Stimulated activated CD4-positive, alpha-beta T cell treated with anti-CD3 and anti-CD28 coated beads, Interleukin-4, amount 100 ng/mL, for 4 hours (primary cell): ENCODE data around the gene HRK.

ENCODE experiments used
- DNase-seq, 2 experiments: peaks; one replicate each; pipeline ENCODE4 v3.0.0-alpha.2; 2020

Gene HRK

DNA sequence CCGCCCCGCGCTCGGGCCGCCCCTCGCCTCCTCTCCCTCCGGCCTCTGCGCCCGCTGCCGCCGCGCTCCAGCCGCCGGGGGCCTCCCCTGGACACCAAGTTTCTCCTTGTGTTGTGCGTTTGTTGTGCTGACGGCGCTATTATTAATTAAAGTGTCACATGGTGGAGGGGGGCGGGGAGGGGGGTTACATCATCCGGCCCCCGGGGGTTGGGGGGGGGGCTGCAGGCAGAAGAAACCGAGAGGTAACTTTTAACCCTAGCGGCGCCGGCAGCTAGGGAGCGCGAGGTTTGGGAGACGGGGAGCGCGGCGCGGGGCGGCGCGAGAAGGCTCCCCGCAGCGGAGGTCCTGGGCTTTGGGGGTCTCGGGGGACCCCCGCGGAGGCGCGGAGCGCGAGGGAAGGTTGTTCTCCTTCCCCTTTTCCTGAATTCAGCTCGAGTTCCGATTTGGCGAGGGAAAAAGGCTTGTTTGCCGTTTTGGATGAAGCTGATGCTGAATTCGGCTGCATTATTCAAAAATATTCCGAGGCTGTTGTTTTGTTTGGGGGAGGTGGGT, at the start of gene HRK:
TSS of gene HRK (minus strand) at position 117 of the 552 bp plus-strand sequence. CDS start 134 bp downstream, outside the sequence.
- DNase-seq = no peak

- DNase-seq = no peak
Measured at GRCh38 chr12:116929885-116930284, 48.6 kb upstream of the HRK start.

DNA sequence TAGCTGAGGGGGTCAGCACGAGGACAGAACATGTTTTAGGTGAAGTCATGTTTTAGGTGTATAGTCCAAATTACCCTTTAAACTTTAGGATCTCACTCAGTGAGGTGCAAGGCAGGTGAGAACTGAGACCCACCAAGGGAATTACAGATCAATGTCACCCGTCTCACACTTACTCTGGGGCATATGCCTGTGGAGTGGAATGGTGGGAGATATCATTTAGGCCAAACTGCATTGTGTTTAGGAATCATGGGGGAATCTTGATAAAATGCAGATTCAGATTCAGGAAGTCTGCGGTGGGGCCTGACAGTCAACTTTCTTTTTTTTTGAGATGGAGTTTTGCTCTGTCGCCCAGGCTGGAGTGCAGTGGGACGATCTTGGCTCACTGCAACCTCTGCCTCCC, 47.3 kb upstream of the HRK start:
- DNase-seq = no peak

DNA sequence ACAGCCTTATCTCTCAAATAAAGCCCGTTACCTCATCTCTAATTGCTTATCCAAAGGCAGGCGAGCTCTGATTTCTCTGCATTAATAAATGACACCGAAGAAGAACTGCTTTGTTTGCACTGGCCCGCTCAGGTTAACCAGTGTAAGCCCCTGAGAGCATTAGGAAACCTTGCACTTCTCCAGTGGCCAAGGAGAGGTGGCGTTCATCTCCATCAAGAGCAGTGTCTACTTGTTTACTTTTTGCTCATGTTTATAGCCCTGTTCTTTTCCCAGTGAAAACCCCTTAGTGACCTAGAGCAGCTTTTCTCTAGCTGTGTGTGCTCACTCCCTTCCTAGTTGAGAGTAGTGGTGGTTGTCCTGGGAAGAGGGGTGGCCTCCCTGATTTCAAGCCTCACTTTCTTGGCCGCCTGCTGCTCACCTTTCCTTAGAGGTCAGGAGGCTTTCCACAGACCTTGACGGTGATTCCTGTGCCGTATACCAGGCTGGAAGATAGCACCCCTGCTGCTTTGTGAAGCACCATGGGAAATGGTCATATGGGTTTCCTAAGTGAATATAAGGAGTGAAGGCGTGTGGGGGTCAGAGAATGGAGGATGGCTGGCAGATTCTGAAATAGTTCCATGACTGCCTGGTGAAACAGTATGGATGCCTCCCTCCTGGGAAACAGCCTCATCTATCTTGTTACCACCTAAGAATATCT, 46.2 kb upstream of the HRK start:
- no peak for DNase-seq

DNA sequence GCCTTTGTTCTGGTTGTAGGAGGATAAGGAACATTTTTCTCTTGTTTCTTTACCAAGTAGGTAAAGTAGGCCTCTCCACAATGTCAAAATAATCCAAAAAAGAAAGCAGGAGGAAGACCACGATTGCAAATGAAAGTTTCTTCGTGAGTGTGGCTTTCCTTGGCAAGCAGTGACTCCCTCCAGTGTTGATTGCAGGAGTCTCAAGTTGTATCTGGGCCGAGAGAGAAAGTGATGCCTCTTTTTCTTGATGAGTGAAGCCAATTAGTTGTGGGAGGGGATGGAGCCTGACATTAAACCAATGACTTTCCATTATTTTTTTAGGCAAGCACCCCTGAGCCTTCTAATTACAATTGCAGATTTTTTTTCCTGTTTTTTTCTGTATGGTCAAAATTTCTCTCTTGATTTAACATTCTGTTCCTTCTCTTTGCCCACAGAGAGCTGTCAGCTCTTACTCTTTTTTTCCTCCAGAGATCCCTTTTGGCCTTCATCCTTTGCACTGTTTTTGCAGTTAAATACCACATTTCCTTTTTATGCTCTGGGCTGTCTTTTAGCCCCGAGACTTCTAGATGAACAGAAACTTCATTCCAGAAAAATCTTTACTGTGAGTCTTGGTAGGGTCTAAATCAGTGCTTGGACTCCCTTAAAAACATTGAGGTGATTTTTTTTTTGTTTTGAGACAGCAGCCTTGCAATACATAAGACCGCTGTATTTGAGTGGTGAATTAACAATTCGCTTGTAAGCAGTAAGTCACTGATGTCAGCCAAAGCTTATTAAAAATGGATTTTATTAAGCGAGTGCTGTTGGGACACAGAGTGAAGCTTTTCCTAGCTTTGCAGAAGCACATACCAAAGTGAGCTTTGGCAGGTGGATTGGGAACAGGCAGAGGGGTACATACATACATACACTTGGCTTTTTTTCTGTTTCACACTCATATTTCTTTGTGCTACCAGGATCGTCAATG, 45.3 kb upstream of the HRK start:
- DNase-seq = no peak

GRCh38 chr12:116924558-116925453, 43.6 kb upstream of the HRK start:
- peak in 1 of 2 experiments; percentile 25 for DNase-seq

GRCh38 chr12:116922194-116922897, 41.1 kb upstream of the HRK start:
- no peak for DNase-seq

DNA sequence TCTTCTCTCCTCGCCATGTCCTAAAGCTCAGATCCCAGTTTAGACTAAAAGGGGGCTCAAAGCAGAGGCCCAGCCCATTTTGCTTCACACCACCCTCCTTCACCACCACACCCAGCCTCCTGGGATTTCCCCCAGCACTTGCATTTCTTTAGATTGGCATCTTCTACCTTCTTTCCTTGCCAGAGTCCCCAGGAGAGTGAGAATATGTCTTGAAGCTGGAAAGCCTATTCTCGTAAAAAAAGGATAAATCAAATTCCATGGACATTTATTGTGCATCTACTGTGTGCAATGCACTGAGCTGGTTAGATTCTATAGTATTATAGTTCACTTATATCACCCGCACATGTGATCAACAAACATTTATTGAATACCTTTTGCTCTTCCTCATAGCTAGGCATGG, 39.7 kb upstream of the HRK start:
- no peak for DNase-seq

GRCh38 chr12:116919706-116920485, 38.7 kb upstream of the HRK start:
- no peak for DNase-seq

GRCh38 chr12:116919247-116919661, 38.0 kb upstream of the HRK start:
- no peak for DNase-seq

GRCh38 chr12:116918464-116918863, 37.2 kb upstream of the HRK start:
- DNase-seq = no peak

GRCh38 chr12:116916714-116917114, 35.5 kb upstream of the HRK start:
- peak in 1 of 2 experiments; percentile 2 for DNase-seq

- no peak for DNase-seq
Measured at GRCh38 chr12:116916122-116916521, 34.9 kb upstream of the HRK start.

GRCh38 chr12:116915326-116915725, 34.1 kb upstream of the HRK start:
- DNase-seq = no peak

DNA sequence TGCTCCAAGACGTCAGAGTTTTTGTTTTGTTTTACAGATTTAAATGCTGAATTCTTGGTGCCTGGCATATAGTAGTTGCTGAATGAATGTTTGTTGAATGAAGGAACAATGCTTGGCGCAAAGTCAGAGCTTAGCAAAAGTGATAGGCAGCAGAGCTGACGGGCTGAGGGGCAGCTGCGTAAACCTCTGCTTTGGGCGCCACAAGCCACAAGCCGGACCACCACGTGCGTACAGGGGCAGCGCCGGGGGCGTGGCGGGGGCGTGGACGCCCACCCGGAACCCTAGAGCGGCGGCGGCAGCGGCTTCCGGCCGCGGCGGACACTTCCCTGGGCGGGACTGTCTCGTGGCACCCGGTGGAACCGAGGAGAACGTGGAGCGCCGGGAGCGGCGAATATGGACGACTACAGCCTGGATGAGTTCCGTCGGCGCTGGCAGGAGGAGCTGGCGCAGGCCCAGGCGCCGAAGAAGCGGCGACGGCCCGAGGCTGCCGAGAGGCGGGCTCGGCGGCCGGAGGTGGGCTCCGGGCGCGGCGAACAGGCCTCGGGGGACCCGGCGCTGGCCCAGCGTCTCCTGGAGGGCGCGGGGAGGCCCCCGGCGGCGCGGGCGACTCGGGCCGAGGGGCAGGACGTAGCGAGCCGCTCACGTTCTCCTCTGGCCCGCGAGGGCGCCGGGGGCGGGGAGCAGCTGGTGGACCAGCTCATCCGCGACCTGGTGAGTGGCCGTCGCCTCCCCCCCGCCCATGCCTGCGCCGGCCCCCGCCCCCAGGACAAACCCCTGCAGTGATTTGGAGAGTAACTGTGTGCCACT, 29.6 kb upstream of the HRK start, which contains the start of gene FBXW8:
TSS of gene FBXW8 (plus strand) at position 306 of the 807 bp plus-strand sequence. CDS start at position 394, 88 bp downstream.
- peak; percentile 59 to 68 for DNase-seq

GRCh38 chr12:116910280-116910644, 29.0 kb upstream of the HRK start:
- no peak for DNase-seq

- no peak for DNase-seq
Measured at GRCh38 chr12:116906285-116906684, 25.0 kb upstream of the HRK start.

- no peak for DNase-seq
Measured at GRCh38 chr12:116903818-116904217, 22.6 kb upstream of the HRK start.

DNA sequence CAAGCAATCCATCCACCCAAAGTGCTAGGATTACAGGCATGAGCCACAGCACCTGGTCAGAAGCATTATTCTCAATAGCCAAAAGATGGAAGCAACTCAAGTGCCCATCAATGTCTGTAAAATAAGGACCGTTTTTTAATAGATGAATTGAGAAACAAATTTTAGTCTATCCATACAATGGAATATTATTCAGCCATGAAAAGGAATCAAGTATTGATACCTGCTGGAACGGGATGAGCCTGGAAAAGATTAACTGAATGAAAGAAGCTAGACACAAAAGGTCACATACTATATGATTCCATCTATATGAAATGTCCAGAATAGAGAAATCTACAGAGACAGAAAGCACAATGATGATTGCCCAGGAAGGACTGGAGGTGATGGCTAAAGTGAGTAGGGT, 20.4 kb upstream of the HRK start:
- no peak for DNase-seq

GRCh38 chr12:116898669-116899068, 17.4 kb upstream of the HRK start:
- DNase-seq = no peak
